ENCODE measurements around the gene ANO10. TPM values are rescaled to one million over a fixed set of nuclear protein-coding genes. Genes with fewer than 3 reads are reported as not detected.
"Not testable (repeated sequence)": the region's sequence is repeated elsewhere in the genome, so short reads cannot be mapped to it uniquely, and the experiment has no call there.

The ANO10 gene
- total RNA-seq, 1 donor from 2014 or later = 25.1 TPM

GRCh38 chr3:43473737-43474136 lies 148.1 kb downstream of the ANO10 start:
- no peak for DNase-seq

GRCh38 chr3:43473244-43473643 lies 148.6 kb downstream of the ANO10 start:
- no peak for DNase-seq

- no peak for DNase-seq
These were observed 153.7 kb downstream of the ANO10 start for GRCh38 chr3:43468133-43468532.

GRCh38 chr3:43465109-43465508 lies 156.7 kb downstream of the ANO10 start:
- DNase-seq = no peak

GRCh38 chr3:43462566-43462965 lies 159.2 kb downstream of the ANO10 start:
- DNase-seq = not testable (repeated sequence)

GRCh38 chr3:43461345-43461744 lies 160.5 kb downstream of the ANO10 start:
- DNase-seq = no peak

- not testable (repeated sequence) for DNase-seq
These were observed 164.8 kb downstream of the ANO10 start for GRCh38 chr3:43457038-43457437.

GRCh38 chr3:43455233-43455632 lies 166.6 kb downstream of the ANO10 start:
- DNase-seq = no peak

- no peak for DNase-seq
These were observed 167.8 kb downstream of the ANO10 start for GRCh38 chr3:43453981-43454380.

GRCh38 chr3:43451670-43452254 lies 170.0 kb downstream of the ANO10 start:
- DNase-seq = no peak

- no peak for DNase-seq
These were observed 173.7 kb downstream of the ANO10 start for GRCh38 chr3:43448098-43448497.

GRCh38 chr3:43445820-43446219 lies 176.0 kb downstream of the ANO10 start:
- DNase-seq = no peak

- no peak for DNase-seq
These were observed 178.9 kb downstream of the ANO10 start for GRCh38 chr3:43442872-43443395.

- DNase-seq = no peak
These were observed 185.2 kb downstream of the ANO10 start for GRCh38 chr3:43436507-43437140.

GRCh38 chr3:43435706-43436105 lies 186.1 kb downstream of the ANO10 start:
- DNase-seq = no peak

GRCh38 chr3:43434431-43434830 lies 187.4 kb downstream of the ANO10 start:
- no peak for DNase-seq

- no peak for DNase-seq
These were observed 189.3 kb downstream of the ANO10 start for GRCh38 chr3:43432462-43432861.

GRCh38 chr3:43426388-43426787 lies 195.4 kb downstream of the ANO10 start:
- no peak for DNase-seq

GRCh38 chr3:43425829-43426228 lies 196.0 kb downstream of the ANO10 start:
- no peak for DNase-seq

- no peak for DNase-seq
These were observed 198.2 kb downstream of the ANO10 start for GRCh38 chr3:43423639-43424038.

GRCh38 chr3:43423142-43423541 lies 198.7 kb downstream of the ANO10 start:
- no peak for DNase-seq

GRCh38 chr3:43418601-43419272 lies 203.1 kb downstream of the ANO10 start:
- DNase-seq = no peak

GRCh38 chr3:43417133-43417532 lies 204.7 kb downstream of the ANO10 start:
- DNase-seq = no peak

GRCh38 chr3:43415088-43415487 lies 206.7 kb downstream of the ANO10 start:
- DNase-seq = no peak

Data from skin of body (tissue), 2 donors.